Breast epithelium (tissue), 3 donors: ENCODE measurements around the gene HDDC3.

Experiments used
- POLR2A ChIP-seq: fragments of 450-650 bp; IDR thresholded peaks from one replicate; pipeline ENCODE4 v1.6.1; 2016; ENCODE audit warnings: antibody characterized with exemption, mild to moderate bottlenecking, moderate library complexity
- POLR2AphosphoS5 ChIP-seq, 3 donors: sonication (generic); formaldehyde crosslinking; IDR thresholded peaks; one replicate each; pipeline ENCODE4 v1.6.1; 2017; ENCODE audit warnings: antibody characterized with exemption in 3 of 3
- TF ChIP-seq, protein P1 (sequence below), 3 donors: fragments of 450-650 bp; IDR thresholded peaks; one replicate each; pipeline ENCODE4 v1.5.1; 2016 to 2017; ENCODE audit warnings: antibody characterized with exemption in 3 of 3, mild to moderate bottlenecking in 3 of 3, moderate library complexity in 3 of 3

- TF ChIP-seq, protein P1, sequence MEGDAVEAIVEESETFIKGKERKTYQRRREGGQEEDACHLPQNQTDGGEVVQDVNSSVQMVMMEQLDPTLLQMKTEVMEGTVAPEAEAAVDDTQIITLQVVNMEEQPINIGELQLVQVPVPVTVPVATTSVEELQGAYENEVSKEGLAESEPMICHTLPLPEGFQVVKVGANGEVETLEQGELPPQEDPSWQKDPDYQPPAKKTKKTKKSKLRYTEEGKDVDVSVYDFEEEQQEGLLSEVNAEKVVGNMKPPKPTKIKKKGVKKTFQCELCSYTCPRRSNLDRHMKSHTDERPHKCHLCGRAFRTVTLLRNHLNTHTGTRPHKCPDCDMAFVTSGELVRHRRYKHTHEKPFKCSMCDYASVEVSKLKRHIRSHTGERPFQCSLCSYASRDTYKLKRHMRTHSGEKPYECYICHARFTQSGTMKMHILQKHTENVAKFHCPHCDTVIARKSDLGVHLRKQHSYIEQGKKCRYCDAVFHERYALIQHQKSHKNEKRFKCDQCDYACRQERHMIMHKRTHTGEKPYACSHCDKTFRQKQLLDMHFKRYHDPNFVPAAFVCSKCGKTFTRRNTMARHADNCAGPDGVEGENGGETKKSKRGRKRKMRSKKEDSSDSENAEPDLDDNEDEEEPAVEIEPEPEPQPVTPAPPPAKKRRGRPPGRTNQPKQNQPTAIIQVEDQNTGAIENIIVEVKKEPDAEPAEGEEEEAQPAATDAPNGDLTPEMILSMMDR (IDR thresholded peaks at IDR 0.05): no peak
- TF ChIP-seq POLR2A: no peak
- TF ChIP-seq POLR2AphosphoS5 (IDR thresholded peaks at IDR 0.05): no peak
Measured at GRCh38 chr15:90916461-90916860, 15.9 kb downstream of the HDDC3 start.
